AG20443 (cell line): ENCODE results near the gene PINLYP.
"Not testable (repeated sequence)": the region's sequence is repeated elsewhere in the genome, so short reads cannot be mapped to it uniquely, and the experiment has no call there.

Source experiments
- DNase-seq: peaks from one replicate; pipeline ENCODE4 v3.0.0; 2012; ENCODE audit warnings: low spot score, mixed read lengths

Gene PINLYP

GRCh38 chr19:43575156-43575950 lies at the start of gene PINLYP, which contains the start of gene XRCC1:
PINLYP (plus strand) TSS chr19:43575801; CDS start chr19:43577192, 1,391 bp downstream.
XRCC1 (minus strand) TSS chr19:43575527; CDS start chr19:43575458, 69 bp downstream.
- peak; percentile 99 for DNase-seq

- DNase-seq = peak; percentile 34
These were observed 49.5 kb upstream of the PINLYP start for GRCh38 chr19:43525836-43526771.

- DNase-seq = peak; percentile 90
These were observed 48.4 kb upstream of the PINLYP start, which contains the start of gene ETHE1 for GRCh38 chr19:43526884-43527859. ETHE1 (minus strand) TSS chr19:43527201; CDS start chr19:43527177, 24 bp downstream.

- no peak for DNase-seq
These were observed 47.6 kb upstream of the PINLYP start for GRCh38 chr19:43527860-43528622.

GRCh38 chr19:43532571-43532961 lies 43.0 kb upstream of the PINLYP start:
- DNase-seq = no peak

- peak; percentile 89 for DNase-seq
These were observed 42.5 kb upstream of the PINLYP start, which contains the start of gene ZNF575 for GRCh38 chr19:43532962-43533545. ZNF575 (plus strand) TSS chr19:43533188; CDS start chr19:43534423, 1,235 bp downstream.

- DNase-seq = peak; percentile 97
These were observed 41.9 kb upstream of the PINLYP start for GRCh38 chr19:43533546-43534304.

- DNase-seq = no peak
These were observed 41.2 kb upstream of the PINLYP start for GRCh38 chr19:43534305-43534815.

- peak; percentile 71 for DNase-seq
These were observed 40.5 kb upstream of the PINLYP start for GRCh38 chr19:43534816-43535761.

GRCh38 chr19:43538922-43539321 lies 36.7 kb upstream of the PINLYP start:
- DNase-seq = no peak

- no peak for DNase-seq
These were observed 35.2 kb upstream of the PINLYP start for GRCh38 chr19:43540381-43540780.

- no peak for DNase-seq
These were observed 33.5 kb upstream of the PINLYP start for GRCh38 chr19:43541920-43542650.

GRCh38 chr19:43544077-43544476 lies 31.5 kb upstream of the PINLYP start:
- no peak for DNase-seq

GRCh38 chr19:43545276-43545675 lies 30.3 kb upstream of the PINLYP start:
- DNase-seq = no peak

GRCh38 chr19:43545981-43546380 lies 29.6 kb upstream of the PINLYP start:
- DNase-seq = no peak

- DNase-seq = no peak
These were observed 29.0 kb upstream of the PINLYP start for GRCh38 chr19:43546581-43546980.

- DNase-seq = not testable (repeated sequence)
These were observed 27.7 kb upstream of the PINLYP start for GRCh38 chr19:43547926-43548325.
